Loucy (cell line): ENCODE measurements around the gene ROS1.

Source experiments
- H2AFZ ChIP-seq: fragments of 200-600 bp; sonication (generic); 2 replicates; pipeline ENCODE4 v1.6.0; 2016; ENCODE audit warnings: antibody characterized with exemption, mild to moderate bottlenecking, low read length, moderate library complexity
- H3F3A ChIP-seq: fragments of 200-600 bp; 2 replicates; pipeline ENCODE4 v1.6.0; 2016; ENCODE audit warnings: antibody characterized with exemption, low read depth, mild to moderate bottlenecking
- H3K27me3 ChIP-seq: fragments of 200-600 bp; sonication (generic); 2 replicates; pipeline ENCODE4 v1.6.1; 2014; ENCODE audit warnings: low read length, mild to moderate bottlenecking; ENCODE audit not compliant: insufficient read depth, poor library complexity, severe bottlenecking
- H3K36me3 ChIP-seq: fragments of 200-600 bp; sonication (generic); 2 replicates; pipeline ENCODE4 v1.6.1; 2016; ENCODE audit warnings: low read length; ENCODE audit not compliant: insufficient read depth
- H3K4me1 ChIP-seq: fragments of 200-600 bp; sonication (generic); 2 replicates; pipeline ENCODE4 v1.5.1; 2014; ENCODE audit warnings: low read length, mild to moderate bottlenecking; ENCODE audit not compliant: insufficient read depth, poor library complexity, severe bottlenecking
- H3K4me2 ChIP-seq: fragments of 200-600 bp; sonication (generic); 2 replicates; pipeline ENCODE4 v1.6.0; 2014; ENCODE audit warnings: antibody characterized with exemption, low read length, low read depth, mild to moderate bottlenecking; ENCODE audit not compliant: poor library complexity, severe bottlenecking
- H3K4me3 ChIP-seq: fragments of 200-600 bp; sonication (generic); 2 replicates; pipeline ENCODE4 v1.5.1; 2014; ENCODE audit warnings: low read length, mild to moderate bottlenecking, mixed read lengths; ENCODE audit not compliant: poor library complexity, severe bottlenecking
- H3K79me2 ChIP-seq: fragments of 200-600 bp; sonication (generic); 2 replicates; pipeline ENCODE4 v1.6.1; 2014; ENCODE audit warnings: low read length; ENCODE audit not compliant: insufficient read depth
- H3K9ac ChIP-seq: fragments of 200-600 bp; sonication (generic); 2 replicates; pipeline ENCODE4 v1.6.0; 2014; ENCODE audit warnings: mild to moderate bottlenecking, low read depth, low read length, moderate library complexity; ENCODE audit not compliant: poor library complexity, severe bottlenecking
- H3K9me2 ChIP-seq: fragments of 200-600 bp; sonication (generic); replicated peaks from 2 replicates; pipeline ENCODE4 v1.6.1; 2016; ENCODE audit warnings: low read depth, low read length, mixed read lengths
- H3K9me3 ChIP-seq: fragments of 200-600 bp; sonication (generic); 2 replicates; pipeline ENCODE4 v1.6.1; 2014; ENCODE audit warnings: mild to moderate bottlenecking, antibody characterized with exemption, low read length, low read depth; ENCODE audit not compliant: insufficient read depth
- H4K20me1 ChIP-seq: fragments of 200-600 bp; sonication (generic); 2 replicates; pipeline ENCODE4 v1.6.0; 2014; ENCODE audit warnings: antibody characterized with exemption, low read length, mild to moderate bottlenecking; ENCODE audit not compliant: insufficient read depth, poor library complexity, severe bottlenecking
- EZH2phosphoT487 ChIP-seq: fragments of 200-600 bp; IDR thresholded peaks from 2 replicates; pipeline ENCODE4 v1.6.1; 2018; ENCODE audit warnings: antibody characterized with exemption, mild to moderate bottlenecking, moderate library complexity, borderline replicate concordance
- TF ChIP-seq, protein P1 (sequence below): fragments of 200-600 bp; sonication (generic); conservative IDR thresholded peaks from 2 replicates; pipeline ENCODE4 v1.5.1; 2014; ENCODE audit warnings: mild to moderate bottlenecking, antibody characterized with exemption, low read length

The ROS1 gene

DNA sequence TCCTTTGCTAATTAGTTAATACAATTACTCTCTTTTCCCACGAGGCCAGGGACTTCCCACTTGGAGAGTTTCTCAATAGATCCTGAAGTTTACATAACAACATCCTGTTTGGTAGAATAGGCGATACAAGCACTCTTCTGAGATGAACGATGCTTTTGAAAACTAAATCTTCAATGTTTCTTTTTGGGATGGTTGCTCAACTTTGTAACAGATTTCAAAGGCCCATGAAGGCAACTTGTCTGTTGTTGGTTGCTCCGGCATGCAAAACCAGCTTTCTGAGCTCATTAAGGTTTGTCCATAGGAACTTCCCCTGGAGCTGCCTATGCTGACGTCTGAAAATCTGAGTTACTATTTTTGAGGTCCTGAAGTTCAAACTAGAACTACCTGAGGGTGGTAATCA lies 25.9 kb upstream of the ROS1 start:
- Histone ChIP-seq H3K4me1 (no peaks in the 10 kb centered on the region), H3K4me3 (no peak overlapping the region), H2AFZ (no peak overlapping the region), H3K9me3 (no peaks in the 10 kb centered on the region), H3K4me2 (no peak overlapping the region), H3K36me3 (no peaks in the 10 kb centered on the region), H3K9me2 (no peaks in the 10 kb centered on the region), H4K20me1 (no peaks in the 10 kb centered on the region), H3K79me2 (no peaks in the 10 kb centered on the region), H3K9ac (no peak overlapping the region), H3F3A (no peaks in the 10 kb centered on the region), H3K27me3 (no peaks in the 10 kb centered on the region)
- TF ChIP-seq, protein P1, sequence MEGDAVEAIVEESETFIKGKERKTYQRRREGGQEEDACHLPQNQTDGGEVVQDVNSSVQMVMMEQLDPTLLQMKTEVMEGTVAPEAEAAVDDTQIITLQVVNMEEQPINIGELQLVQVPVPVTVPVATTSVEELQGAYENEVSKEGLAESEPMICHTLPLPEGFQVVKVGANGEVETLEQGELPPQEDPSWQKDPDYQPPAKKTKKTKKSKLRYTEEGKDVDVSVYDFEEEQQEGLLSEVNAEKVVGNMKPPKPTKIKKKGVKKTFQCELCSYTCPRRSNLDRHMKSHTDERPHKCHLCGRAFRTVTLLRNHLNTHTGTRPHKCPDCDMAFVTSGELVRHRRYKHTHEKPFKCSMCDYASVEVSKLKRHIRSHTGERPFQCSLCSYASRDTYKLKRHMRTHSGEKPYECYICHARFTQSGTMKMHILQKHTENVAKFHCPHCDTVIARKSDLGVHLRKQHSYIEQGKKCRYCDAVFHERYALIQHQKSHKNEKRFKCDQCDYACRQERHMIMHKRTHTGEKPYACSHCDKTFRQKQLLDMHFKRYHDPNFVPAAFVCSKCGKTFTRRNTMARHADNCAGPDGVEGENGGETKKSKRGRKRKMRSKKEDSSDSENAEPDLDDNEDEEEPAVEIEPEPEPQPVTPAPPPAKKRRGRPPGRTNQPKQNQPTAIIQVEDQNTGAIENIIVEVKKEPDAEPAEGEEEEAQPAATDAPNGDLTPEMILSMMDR = no peak
- no peak for TF ChIP-seq EZH2phosphoT487

DNA sequence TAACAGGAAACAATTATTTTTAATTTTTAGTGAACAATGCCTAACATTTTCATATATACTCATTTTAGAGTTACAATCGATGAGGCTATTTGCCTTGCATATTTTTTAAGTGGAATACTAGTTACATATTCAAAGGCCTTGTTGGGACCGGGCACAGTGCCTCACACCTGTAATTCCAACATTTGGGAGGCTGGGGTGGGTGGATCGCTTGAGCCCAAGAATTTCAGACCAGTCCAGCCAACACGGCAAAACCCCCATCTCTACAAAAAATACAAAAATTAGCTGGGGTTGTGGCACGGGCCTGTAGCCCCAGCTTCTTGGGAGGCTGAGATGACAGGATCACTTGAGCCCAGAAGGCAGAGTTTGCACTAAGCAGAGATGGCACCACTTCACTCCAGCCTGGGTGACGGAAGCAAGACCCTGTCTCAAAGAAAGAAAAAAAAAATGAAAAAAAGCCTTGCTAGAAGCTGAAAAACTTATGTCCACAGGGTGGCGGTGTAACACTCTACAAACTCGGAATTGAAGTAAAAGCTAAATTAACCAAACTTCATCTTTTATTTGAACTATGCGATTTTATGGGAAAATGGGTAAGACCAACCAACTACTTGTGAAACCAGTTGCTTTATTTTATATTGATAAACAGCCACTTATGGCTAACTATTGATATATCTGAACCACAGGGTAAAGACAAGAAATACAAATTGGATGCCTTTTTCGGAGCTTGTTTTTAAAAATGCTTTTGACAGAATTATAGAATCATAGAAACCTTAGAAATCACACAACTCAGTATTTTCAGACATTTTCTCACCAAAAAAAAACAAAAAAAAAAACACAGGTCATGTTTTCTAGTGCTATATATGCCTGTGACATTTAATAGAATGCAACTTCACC lies 24.1 kb upstream of the ROS1 start:
- Histone ChIP-seq H3K9me2 (no peaks in the 10 kb centered on the region), H3K27me3 (no peaks in the 10 kb centered on the region), H3K4me2 (no peak overlapping the region), H2AFZ (peak overlapping the region; percentile 18; the same call in 1 of the 2 replicates), H3K79me2 (no peaks in the 10 kb centered on the region), H3K4me3 (no peak overlapping the region), H3K36me3 (no peaks in the 10 kb centered on the region), H3K4me1 (no peaks in the 10 kb centered on the region), H3K9ac (no peak overlapping the region), H3F3A (no peaks in the 10 kb centered on the region), H3K9me3 (no peaks in the 10 kb centered on the region), H4K20me1 (no peaks in the 10 kb centered on the region)
- no peak for TF ChIP-seq EZH2phosphoT487
- TF ChIP-seq, protein P1 = peak; percentile 87

DNA sequence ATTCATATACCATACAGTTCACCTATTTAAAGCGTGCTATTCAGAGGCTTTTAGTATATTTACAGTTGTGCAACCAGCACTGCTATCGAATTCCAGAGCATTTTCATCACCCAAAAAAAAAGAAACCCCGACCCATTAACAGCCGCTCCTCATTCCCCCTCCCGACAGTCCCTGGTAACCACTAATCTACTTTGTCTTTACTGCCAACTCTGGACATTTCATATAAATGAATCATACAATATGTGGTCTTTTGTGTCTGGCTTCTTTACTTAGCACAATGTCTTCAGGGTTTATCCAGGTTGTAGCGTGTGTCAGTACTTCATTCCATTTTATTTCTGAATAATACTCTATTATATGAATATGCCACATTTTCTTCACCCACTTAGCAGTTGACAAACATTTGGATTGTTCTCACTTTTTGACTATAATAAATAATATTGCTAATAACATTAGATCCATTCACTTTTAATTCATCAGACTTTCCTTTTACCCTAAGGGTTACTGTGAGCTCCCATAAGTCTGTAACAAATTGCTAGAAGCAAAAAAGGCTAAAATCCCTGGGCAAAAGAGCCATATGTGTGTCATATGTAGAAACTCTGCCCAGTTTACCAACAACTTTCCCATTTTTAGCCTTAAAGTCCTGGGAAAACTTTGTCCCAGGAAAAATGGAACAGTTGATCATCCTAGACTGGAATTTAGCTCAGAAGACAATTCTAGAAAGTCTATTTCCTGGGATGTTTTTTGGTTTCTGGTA lies 23.2 kb upstream of the ROS1 start:
- H3K4me3 ChIP-seq = no peak overlapping the region
- no peaks in the 10 kb centered on the region for H3K9me2 ChIP-seq
- H3K79me2 ChIP-seq = no peaks in the 10 kb centered on the region
- H3K9me3 ChIP-seq = no peaks in the 10 kb centered on the region
- H4K20me1 ChIP-seq = no peaks in the 10 kb centered on the region
- H3K9ac ChIP-seq = no peak overlapping the region
- H3F3A ChIP-seq = no peaks in the 10 kb centered on the region
- H3K36me3 ChIP-seq = no peaks in the 10 kb centered on the region
- H3K4me1 ChIP-seq = no peaks in the 10 kb centered on the region
- no peak overlapping the region for H2AFZ ChIP-seq
- no peak overlapping the region for H3K4me2 ChIP-seq
- no peak for TF ChIP-seq EZH2phosphoT487
- TF ChIP-seq, protein P1 = no peak
- H3K27me3 ChIP-seq = no peaks in the 10 kb centered on the region
